Fibroblast of the conjunctiva (primary cell): ENCODE measurements around the gene NEDD4.
"Not testable (repeated sequence)": the region's sequence is repeated elsewhere in the genome, so short reads cannot be mapped to it uniquely, and the experiment has no call there.

ENCODE experiments used
- DNase-seq: peaks from one replicate; pipeline ENCODE4 v3.0.0-alpha.2; 2010; ENCODE audit warnings: low read depth

Gene NEDD4

DNA sequence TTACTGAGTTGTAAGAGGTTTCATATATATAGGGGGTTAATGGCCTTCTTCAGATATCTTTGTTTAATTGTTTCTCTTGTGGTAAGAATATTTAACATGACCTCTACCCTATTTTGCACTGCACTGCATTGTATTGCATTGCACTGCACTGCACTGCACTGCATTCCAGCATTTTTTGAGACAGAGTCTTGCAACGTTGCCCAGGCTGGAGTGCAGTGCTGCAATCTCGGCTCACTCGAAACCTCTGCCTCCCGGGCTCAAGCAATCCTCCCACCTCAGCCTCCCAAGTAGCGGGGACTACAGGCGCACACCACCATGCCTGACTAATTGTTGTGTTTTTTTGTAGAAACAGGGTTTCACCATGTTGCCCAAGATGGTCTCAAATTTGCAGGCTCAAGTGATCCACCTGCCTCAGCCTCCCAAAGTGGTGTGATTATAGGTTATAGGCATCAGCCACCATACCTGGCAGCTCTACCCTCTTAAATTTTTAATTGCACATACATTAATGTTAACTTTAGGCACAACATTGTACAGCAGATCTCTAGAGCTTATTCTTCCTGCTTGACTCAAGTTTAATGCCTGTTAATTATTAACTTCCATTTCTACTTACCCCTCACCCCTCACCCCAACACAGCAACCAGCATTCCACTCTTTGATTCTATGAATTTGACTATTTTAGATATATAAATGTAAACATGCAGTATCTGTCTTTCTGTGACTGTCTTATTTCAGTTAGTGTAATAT lies 38.4 kb downstream of the NEDD4 start:
- DNase-seq, result no peak

DNA sequence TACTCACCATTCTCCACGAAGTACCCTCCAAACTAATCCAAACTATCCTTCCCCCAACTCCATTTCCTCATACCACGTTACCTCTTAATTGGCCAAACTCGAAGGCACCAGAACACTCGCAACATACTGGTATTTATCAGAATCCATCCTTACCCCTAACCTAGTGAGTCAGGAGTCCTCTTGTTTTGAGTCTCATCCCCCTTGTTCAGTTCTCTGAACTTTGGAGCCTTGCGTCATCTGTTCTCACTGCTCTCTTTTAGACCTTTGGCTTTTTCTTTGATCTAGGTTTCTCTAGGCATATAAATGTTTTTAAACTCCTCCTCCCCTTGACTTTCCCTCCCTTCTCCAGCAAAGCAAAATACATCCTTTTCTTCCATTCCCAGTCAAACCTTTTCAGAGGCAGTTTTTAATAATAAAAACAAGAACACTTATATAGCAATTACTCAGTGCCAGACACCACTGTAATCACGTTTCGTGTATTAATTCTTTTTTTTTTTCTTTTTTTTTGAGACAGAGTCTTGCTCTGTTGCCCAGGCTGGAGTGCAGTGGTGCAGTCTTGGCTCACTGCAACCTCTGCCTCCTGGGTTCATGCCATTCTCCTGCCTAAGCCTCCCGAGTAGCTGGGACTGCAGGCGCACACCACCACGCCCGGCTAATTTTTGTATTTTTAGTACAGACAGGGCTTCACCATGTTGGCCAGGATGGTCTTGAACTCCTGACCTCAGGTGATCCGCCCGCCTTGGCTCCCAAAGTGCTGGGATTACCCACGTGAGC lies 40.7 kb downstream of the NEDD4 start:
- not testable (repeated sequence) for DNase-seq

DNA sequence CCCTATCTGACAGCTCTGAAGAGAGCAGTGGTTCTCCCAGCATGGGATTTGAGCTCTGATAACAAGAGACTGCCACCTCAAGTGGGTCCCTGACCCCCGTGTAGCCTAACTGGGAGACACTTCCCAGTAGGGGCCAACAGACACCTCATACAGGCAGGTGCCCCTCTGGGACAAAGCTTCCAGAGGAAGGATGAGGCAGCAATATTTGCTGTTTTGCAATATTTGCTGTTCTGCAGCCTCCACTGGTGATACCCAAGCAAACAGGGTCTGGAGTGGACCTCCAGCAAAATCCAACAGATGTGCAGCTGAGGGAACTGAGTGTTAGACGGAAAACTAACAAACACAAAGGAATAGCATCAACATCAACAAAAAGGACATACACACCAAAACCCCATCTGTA lies 48.8 kb downstream of the NEDD4 start:
- not testable (repeated sequence) for DNase-seq

DNA sequence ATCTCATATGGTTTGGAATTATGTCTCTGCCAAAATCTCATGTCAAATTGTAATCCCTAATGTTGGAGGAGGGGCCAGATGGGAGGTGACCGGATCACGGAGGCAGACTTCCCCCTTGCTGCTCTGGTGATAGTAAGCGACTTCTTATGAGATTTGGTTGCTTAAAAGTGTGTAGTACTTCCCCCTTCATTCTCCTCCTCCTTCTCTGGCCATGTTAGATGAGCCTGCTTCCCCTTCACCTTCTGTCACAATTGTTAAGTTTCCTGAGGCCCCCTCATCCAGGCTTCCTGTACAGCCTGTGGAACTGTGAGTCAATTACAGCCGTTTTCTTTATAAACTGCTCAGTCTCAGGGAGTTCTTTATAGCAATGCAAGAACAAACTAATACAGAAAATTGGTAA lies 51.1 kb downstream of the NEDD4 start:
- no peak for DNase-seq

DNA sequence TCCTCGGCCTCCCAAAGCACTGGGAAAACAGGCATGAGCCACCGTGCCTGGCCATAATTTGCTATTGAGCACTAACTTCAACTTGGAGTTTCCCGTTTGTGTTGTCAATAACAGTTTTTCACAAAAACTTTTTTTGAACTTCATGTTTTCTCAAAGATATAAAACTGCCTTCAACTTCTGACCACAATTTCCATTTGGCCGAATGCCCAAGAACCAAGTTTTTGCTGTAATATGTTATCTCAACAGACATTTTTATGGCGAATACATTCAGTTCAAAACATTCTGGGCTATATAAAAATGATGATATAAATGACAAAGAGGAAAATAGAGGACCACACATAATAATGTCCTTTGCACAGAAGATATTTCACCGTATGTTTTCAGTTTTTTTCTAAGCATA lies 56.4 kb downstream of the NEDD4 start:
- no peak for DNase-seq

DNA sequence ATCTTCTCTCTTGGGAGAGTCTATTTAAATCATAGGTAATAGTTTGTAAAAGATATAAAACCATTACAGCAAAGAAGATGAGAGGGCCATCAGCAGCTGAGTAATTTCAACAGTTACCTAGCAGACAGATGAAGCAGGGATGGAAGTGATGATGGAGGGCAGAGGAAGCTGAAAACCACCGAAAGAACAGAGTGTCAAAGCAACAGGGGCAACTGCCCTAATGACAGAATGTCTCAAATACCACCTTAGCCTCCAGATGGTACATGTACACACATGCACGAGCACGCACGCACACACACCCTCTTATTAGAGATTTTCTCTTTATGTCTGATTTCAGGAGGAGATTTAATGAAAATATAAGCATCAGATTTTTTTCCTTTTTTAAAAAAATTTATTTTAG lies 64.5 kb downstream of the NEDD4 start:
- no peak for DNase-seq

DNA sequence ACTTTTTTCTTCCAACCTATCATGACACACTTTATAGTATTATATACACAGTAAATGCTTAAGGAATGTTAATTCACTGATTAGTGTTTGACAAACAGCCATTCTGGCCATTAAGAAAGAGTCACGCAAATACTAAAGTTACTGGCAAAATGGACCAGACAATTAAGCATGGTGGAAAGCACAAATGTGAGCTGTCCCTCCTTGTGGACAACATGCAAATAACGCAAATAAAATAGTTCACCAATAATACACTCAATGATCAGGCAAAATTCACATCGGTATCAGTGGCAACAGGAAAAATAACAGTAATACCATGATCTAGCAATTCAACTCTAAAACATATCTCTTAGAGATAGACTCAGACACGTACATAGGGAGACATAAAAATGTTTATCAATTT lies 71.7 kb downstream of the NEDD4 start:
- no peak for DNase-seq

DNA sequence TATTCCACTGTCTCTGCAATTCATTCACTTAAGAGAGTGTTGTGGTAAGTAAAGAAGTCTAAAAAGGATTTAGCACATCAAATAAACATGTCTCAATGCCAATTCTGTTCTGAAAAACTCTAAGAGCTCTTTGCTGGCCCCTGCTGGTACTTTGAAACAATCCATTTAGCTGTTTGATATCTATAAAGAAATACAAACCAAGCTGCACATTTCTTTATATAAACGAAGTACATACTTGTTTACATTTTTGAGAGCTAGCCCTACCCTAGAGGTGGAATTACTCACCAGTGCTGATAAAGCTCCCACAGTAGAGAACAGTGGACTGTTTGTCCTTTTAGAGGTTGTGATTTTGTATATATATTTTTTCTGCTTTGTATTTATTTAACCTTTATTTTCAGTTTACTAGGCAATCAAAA lies 75.5 kb downstream of the NEDD4 start:
- DNase-seq, result peak; percentile 88

DNA sequence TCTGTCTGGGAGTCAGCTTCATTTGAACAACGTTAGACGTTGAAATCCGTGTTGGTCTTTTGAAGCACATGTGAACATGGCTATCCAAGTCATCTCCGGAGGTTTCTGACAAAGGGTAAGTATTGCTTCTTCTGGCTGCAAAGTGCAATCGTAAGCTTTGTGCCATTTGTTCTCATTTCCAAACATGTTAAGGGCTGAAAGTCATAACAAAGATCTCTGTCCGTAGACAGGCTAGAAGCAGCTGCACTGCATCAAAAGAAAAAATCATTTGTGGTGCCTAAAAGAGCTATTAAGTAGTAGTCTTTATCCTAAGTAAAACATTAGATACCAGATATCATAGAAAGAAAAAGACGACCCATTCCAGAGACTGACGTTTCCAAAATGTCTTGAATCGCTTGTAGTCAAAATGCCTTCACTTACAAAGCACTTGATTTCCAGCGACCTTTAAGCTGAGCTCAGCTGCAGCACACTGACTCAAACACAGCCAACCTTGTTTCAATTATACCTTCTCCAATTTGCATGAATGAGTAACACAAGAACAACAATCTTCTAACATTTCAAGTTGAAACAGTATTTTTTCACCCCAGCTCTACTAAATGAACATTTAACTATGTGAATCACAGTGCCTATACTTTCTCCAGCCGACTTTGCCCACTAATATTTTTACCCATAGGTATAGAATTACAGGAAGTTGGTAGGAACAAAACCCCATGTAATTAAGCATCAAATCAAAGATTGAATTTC lies 76.6 kb downstream of the NEDD4 start:
- DNase-seq, result peak; percentile 76

DNA sequence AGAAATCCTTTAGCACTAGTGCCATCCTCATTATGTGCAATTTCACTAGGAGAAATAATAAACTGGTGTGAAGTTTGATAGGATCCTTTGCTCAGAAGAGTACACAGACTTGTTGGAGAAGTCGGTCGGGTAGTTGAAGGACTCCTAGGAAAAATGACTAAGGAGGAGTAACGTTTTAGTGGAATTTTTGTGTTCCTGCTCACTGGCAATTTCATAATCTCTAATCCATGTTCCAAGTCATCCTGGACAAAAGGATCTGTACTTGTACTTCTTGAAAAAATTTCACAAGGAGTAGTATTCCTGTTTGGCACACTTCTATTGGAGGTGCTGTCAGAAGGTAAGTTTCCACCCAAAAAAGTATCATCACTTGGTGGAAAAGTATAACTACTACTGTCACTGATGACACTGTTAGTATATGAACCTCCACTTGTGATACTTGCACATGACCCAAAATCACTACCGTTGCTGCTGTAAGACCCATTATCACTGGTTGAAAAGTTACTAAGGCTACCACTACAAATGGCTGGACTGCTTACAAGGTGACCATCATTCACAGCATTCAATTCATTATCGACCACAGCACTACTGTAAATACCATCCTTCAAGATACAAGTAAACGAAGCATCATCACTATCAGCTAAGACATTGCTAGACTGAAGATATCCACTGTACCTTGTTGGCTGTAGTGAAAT lies 77.4 kb downstream of the NEDD4 start:
- DNase-seq, result no peak

DNA sequence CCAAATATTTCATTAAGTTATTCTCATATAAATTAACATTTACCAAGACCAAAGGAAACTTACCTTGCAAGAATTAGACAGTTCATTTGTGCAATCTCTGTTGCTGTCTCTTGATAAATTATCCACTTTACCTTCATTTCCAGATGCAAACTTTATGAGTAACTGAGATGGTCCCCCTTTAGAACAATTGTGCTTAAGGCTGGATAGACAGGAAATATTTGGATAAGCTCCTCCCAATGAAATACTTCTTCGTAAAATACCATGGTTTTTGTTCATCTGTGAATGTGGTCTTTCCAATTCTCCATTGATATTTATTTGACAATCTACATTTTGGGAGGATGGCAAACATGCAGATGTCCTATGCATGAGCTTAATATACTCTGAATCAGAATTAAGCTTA lies 78.2 kb downstream of the NEDD4 start:
- no peak for DNase-seq

DNA sequence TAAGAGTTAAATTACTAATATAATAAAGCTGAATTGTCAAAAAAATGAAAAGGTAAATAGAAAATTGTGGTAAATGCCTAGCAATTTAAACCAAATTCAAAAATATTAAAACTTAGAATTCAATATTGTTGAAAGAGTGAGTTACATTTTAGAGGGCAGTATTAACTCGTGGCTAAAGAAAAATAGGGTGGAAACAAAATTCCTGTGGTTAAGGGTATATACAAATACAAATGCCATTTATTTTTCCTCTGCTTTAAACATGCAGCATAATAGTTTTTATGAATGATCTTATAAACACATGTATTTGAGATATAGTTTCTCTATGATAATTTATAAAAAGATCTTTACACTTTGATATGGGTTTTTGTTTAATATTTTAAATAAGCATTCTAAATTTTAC lies 79.0 kb downstream of the NEDD4 start:
- DNase-seq, result no peak

DNA sequence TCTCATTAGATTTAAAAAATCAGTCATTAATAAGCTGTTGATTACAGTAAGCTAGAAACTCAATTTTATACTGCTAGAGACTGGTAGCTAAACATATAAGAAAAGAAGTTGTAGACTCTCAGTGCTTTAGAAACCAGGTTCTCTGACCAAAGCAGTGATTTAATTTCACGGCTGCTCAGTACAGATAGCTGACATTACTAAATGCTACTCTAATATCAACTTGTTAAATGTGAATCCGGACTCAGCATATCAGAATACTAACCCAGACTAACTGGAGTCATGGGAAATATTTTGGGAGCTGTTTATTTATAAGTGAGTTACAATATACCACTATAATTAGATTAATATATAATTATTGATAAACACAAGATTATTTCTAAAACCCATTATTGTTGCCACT lies 80.4 kb downstream of the NEDD4 start:
- no peak for DNase-seq

DNA sequence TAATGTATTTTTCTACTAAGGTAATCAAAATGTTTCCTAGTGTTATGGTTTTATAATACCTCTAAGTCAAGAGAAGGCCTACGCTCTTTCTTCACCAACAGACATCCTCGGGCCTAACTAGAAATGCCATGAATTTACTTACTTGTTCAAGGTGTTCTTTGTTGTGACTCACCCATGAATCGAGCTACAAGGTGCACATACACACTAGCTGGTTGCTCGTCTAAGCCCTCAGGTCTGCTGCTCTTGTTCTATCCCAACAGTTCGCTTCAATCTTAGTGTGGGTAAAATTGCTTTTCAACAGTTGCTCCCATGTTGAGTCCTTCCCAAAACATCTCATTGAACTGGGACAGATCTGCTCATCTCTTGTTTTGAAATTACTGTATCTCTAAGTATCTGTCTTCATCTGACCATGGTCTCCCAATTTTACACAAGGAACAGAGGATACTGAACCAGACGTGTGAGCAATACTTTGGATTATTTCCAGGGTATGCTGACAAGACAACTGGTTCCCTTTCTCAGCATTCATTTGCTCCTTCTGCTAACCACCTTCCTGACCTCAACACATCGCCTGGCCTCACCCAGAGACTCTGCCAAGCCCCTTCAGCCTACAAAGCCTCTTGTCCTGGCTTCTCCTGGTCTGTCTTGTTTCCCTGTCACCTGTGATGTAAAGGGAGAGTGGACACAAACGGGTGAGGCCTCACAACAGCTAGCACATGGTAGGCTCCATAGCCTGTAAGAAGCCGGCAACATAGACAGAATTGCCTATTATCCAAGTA lies 84.2 kb downstream of the NEDD4 start:
- no peak for DNase-seq

DNA sequence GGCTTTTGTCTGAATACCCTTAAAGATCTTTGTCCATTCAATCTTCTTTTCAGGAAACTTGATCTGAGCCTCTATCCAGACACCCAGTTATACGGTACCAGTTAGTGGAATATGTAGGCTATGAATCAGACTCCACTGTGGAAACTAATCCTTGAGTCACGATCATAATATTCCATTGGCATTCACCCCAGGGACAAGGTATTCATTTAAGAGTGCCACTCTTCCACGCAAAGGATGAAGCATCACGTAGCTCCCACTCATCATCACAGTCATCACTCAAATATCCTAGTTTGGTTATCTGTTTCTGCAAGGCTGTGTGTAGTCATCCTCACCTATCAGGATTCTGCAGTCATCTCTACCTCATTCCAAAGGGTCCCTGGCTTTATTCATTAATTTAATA lies 85.6 kb downstream of the NEDD4 start:
- peak; percentile 77 for DNase-seq

DNA sequence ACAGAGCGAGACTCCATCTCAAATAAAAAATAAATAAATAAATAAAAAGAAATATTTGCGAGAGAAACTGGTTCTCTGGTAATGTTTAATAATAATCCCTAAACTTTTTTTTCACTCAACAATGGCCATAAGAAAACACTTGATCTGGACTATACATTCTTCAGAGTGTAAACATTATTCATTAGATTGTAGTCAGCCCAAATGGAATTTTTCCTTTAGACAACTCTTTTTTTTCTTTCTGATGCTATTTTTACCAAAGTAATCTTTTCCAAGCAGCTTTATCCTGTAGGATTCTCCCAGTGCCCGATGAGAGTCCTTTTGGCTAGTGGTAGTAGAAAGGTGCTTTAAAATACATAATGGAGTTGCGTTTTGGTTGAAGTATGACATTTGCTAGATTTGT lies 90.4 kb downstream of the NEDD4 start:
- no peak for DNase-seq

DNA sequence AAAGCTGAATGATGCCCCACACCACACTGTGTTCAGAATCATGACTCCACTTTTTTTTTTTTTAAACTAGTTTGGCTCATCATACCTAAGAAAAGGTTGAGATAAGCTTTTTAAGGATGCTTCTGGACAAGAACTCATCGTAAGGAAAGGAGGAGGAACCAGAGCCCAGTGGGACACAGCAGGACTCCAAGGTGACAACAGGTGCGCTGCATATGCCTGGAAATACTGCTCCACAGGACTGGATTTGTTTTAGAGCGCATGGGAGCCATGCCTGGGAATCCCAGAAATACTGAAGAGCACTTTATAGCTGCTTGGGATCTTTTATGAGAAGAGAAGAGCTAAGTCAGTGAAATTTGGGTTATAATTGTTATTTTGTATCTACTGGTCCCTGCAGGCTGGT lies 93.4 kb downstream of the NEDD4 start:
- no peak for DNase-seq

DNA sequence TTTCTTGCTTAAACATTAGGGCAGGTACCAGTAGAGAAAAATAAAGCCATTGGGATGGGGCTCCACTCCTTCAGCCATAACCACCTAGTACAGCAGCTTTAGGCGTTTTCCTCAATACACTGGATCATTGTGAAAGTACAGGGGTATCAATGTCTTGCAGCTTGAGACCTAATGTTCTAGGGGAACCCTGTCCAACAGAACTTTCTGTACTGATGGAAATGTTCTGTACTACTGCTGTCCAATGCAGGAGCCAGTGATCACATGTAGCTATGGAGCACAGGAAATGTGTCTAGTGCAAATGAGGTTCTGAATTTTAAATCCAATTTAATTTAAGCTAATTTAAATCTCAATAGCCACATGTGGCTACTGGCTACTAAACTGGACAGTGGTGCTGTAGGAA lies 93.9 kb downstream of the NEDD4 start:
- DNase-seq, result no peak

DNA sequence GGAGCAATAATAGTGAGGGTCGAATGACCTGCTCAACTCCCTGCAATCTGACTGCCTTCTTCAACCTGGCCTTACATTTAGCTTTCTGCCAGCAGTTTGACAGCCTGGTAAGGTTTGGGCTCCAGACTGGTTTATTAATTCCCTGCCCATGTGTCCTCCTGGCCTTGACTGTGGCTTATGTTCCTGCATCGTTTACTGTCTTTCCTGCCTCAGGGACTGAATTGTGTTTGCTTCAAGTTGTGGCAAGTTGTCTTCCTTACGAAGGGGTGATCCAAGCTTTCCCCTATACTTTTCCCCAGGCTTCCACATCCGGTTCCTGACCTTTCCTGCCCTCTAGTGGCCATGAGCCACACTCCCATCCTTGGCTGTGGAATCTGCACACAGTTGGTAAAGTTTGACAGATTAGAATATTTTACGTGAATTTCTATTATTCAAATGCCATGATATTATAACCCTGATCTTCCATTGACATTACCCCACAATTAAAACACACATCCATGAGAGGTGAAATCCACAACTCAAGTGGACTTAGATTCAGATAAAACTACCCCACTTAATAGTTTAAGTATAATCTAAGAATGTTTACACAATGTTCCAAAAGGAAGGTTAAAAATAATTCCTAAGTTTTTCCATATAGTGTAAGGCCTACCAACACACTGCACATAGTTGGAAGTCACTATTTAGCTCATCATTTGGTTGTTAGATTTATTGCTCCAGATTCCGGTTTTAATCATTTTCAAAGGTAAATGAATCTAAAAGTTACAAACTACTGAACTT lies 95.7 kb downstream of the NEDD4 start:
- DNase-seq, result no peak

DNA sequence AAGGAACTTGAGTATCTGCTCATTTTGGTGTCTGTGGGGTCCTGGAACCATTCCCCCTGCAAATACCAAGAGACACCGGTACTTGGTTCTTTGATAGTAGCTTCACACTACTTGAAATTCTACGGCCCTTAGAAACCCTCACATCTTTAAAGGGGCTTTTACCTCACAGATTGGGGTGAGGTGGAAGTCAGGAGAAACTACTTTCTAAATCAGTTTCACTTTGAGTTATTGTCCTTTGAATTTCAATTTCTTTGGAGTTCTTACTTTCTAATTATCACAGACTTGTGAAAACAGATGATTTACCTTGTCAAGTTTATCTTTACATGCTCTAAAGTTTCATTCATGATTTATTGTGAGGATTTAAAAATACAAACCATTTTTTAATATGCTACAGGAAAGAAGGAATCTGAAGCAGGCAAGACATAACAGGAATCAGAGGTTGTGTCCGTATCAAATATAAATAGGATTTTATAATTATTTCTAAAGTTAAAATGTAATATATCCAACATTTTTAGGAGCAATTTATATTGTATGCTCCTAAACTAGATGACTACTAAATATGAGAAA lies 98.9 kb downstream of the NEDD4 start:
- no peak for DNase-seq
